ENCODE results near the gene FNIP2.

- TF ChIP-seq EZH2phosphoT487 (IDR thresholded peaks at IDR 0.05; ENCODE audit: insufficient read depth, low read depth): no peak
- TF ChIP-seq EZH2 (IDR thresholded peaks at IDR 0.05; ENCODE audit: insufficient read depth, poor library complexity, severe bottlenecking): no peak
These were observed 44.2 kb upstream of the FNIP2 start for GRCh38 chr4:158724637-158725036.
